ENCODE data around the gene TRIM52.

DNA sequence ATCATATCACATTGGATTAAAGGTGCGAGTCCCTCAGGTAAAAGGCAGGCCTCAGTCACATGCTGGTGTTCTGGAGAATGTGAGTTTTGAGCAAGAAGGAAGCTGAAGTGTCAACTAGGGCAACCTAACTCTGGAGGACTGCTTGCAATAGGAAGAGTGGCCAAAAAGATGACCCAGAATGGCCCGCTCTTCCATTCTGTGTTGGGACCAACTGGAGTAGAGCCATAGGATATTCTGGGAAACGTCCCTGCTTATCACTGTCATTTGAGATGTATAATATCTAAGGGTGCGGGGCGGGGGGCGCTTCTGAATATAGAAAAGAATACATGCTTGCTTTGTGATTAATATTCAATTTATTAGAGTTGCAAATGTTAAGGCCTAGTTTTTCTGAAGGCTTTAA lies 48.9 kb downstream of the TRIM52 start:
- TF ChIP-seq POLR2A (IDR thresholded peaks at IDR 0.05; ENCODE audit: low read length), result no peak
- TF ChIP-seq GATA1 (IDR thresholded peaks at IDR 0.05; ENCODE audit: low read depth, low read length), result no peak
